Activated T-cell treated with anti-CD3 and anti-CD28 coated beads, Interleukin-2, amount 50 U/mL, for 72 hours (primary cell): ENCODE results near the gene FRMD1. TPM values are rescaled to one million over a fixed set of nuclear protein-coding genes. Genes with fewer than 3 reads are reported as not detected.

Source experiments
- ATAC-seq, 2 donors: fragments of 150-1000 bp; cut with Tn5 transposase; replicated peaks in 1 of 2; 2 replicates each; pipeline ENCODE4 v1.10.0; 2021; ENCODE audit warnings: moderate library complexity in 2 of 2, mild to moderate bottlenecking in 1 of 2
- DNase-seq, 2 donors: peaks; one replicate each; pipeline ENCODE4 v3.0.0; 2021 to 2022; ENCODE audit warnings: mixed read lengths in 1 of 2
- H3K27ac Mint-ChIP-seq: one replicate; pipeline ENCODE4 v1.8.0; 2022; ENCODE audit warnings: mild to moderate bottlenecking, moderate library complexity, mixed read lengths
- H3K27me3 Mint-ChIP-seq: one replicate; pipeline ENCODE4 v1.8.0; 2022; ENCODE audit warnings: low read depth, mixed read lengths
- H3K36me3 Mint-ChIP-seq, 2 donors: one replicate each; pipeline ENCODE4 v1.8.0; 2022; ENCODE audit warnings: mixed read lengths in 2 of 2, mild to moderate bottlenecking in 1 of 2; ENCODE audit not compliant: insufficient read depth in 2 of 2
- H3K4me1 Mint-ChIP-seq: one replicate; pipeline ENCODE4 v1.8.0; 2022; ENCODE audit warnings: low read depth, mixed read lengths
- H3K4me3 Mint-ChIP-seq, 2 donors: one replicate each; pipeline ENCODE4 v1.8.0; 2022; ENCODE audit warnings: mild to moderate bottlenecking in 2 of 2, mixed read lengths in 2 of 2, moderate library complexity in 2 of 2
- H3K9me3 Mint-ChIP-seq, 2 donors: one replicate each; pipeline ENCODE4 v1.8.0; 2022; ENCODE audit warnings: mixed read lengths in 2 of 2
- total RNA-seq, 2 donors: library from RNA; stranded (reverse); gene quantifications; one replicate each; pipeline ENCODE4 v1.2.3, GENCODE V29; 2022

Gene FRMD1
- total RNA-seq, 2 donors from 2014 or later = 0.05 to 0.09 TPM

DNA sequence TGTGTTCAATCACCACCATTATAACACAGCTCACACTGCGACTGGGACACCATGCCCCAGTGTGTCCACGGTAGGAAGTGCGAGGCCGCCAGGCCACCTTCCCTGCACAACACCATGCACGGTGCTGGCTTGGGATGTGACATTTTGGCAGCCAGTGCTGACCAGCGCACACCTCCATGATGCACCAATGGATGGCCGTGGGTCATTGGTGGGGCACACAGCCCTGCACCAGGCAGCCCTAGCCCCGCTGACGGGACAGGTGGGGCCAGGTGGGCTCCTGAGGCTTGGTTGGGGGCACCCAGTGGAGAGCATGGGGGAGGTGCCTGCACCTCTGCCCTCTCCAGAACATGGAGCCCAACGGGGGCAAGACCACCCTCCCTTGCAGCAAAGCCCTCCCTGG lies 18.2 kb upstream of the FRMD1 start:
- no peak for ATAC-seq
- Mint-ChIP-seq H3K4me3 (no peak overlapping the region), H3K27me3 (peaks cover 10% of the 10 kb centered on the region), H3K4me1 (no peaks in the 10 kb centered on the region), H3K36me3 (no peaks in the 10 kb centered on the region), H3K27ac (no peak overlapping the region), H3K9me3 (peaks cover 0 to 5% of the 10 kb centered on the region in 2 donors)
- DNase-seq = no peak

DNA sequence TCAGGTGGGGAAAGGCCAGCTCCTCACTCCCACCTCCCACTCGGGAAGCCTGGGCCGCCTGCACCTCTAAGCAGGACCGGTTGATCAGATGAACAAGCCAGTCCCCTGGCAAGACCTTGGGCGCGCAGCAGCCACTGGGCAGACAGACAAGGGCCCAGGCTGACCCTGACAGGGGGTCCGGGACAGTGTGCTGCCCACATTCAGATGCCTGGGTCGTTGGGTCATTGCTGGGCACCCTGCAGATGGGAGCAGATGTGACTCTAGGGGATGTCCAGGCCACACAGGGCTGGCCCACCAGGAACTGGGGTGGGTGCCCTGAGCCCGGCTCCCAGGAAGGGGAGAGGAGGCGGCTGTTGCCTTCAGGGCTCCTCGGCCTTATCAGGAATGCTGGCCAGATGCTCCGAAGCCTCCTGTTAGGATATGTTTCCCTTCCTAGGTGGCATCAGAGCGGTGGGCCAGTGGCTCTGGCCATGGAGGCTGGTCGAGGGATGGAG lies 17.3 kb upstream of the FRMD1 start:
- H3K9me3 Mint-ChIP-seq = peaks cover 0 to 7% of the 10 kb centered on the region in 2 donors
- H3K27me3 Mint-ChIP-seq = peaks cover 5% of the 10 kb centered on the region
- DNase-seq (no peak), ATAC-seq (no peak)
- no peaks in the 10 kb centered on the region for H3K36me3 Mint-ChIP-seq
- no peak overlapping the region for H3K4me3 Mint-ChIP-seq
- no peaks in the 10 kb centered on the region for H3K4me1 Mint-ChIP-seq
- no peak overlapping the region for H3K27ac Mint-ChIP-seq

DNA sequence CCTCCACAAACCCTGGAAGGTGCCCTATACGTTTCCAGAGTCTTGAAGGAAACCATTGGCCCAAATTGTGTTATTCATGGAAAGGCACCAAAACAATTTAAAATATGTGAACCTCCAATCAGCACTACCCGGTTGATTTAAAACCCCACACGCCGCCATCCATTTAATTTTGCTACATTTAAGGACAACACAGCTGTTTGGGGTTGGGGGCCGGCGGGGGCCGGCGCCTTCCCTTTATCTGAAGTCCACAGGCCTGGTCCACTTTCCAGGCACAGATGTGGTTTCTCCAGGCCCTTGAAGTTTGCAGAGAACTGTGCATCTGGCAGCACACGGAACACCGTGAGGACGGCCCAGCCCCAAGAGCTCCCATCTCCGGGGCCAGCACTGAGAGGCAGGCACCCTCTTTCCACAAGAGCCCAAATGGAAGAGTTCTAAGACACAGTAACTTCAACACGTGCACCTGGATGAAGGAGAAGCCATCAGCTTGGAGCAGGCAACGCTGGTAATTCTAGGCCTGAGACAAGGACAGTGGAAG lies 16.8 kb upstream of the FRMD1 start:
- DNase-seq (no peak), ATAC-seq (no peak)
- H3K9me3 Mint-ChIP-seq = peaks cover 0 to 7% of the 10 kb centered on the region in 2 donors
- H3K27ac Mint-ChIP-seq = no peak overlapping the region
- peaks cover 5% of the 10 kb centered on the region for H3K27me3 Mint-ChIP-seq
- H3K4me3 Mint-ChIP-seq = no peak overlapping the region
- H3K36me3 Mint-ChIP-seq = no peaks in the 10 kb centered on the region
- H3K4me1 Mint-ChIP-seq = no peaks in the 10 kb centered on the region

DNA sequence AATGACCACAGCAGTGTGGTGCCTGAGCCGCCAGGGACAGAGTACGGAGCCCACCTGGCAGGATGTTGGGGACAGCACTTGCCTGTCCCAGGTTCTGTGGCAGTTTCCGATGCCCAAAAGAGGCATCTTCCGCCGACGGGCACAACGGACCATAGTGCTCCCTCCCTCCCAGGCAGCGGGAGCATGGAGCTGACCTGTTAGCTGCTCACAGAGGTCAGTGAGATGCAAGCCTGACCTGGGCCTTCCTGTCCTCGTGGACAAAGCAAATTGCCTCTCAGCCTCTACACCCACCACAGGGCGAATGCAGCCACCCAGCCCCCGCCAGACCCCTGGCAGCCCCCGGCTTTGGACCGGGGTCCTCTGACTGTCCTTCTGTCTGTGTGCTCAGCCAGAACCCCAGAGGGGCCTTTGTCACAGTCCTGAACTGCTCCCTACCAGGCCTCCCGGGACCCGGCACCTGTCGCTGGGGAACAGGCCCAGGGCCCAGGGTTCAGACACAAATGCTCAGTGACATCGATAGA lies 16.2 kb upstream of the FRMD1 start:
- H3K4me1 Mint-ChIP-seq = no peaks in the 10 kb centered on the region
- no peaks in the 10 kb centered on the region for H3K36me3 Mint-ChIP-seq
- no peak for ATAC-seq
- no peak for DNase-seq
- H3K27me3 Mint-ChIP-seq = peaks cover under 1% of the 10 kb centered on the region
- H3K4me3 Mint-ChIP-seq = no peak overlapping the region
- peaks cover 0 to 7% of the 10 kb centered on the region in 2 donors for H3K9me3 Mint-ChIP-seq
- H3K27ac Mint-ChIP-seq = no peak overlapping the region

DNA sequence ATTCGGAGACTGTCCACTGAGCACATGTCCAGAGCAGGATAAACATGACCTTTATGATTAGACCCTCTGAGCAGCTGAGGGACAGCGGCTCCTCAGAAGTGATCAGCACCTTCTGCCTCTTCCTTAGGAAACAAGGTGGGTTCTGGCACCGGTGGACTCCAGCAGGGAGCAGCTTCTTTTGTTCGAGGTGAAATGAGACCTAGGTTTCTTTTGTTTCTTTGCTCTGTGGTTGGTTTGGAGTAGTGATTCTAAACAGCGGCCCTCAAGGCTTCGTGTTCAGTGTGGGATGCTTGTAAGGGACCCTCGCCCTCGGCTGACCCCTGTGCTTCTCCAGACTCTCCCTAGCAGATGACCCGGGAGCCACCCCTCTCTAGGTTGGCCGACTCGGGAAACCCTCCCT lies 14.6 kb upstream of the FRMD1 start:
- peaks cover 0 to 7% of the 10 kb centered on the region in 2 donors for H3K9me3 Mint-ChIP-seq
- no peak overlapping the region for H3K27ac Mint-ChIP-seq
- no peaks in the 10 kb centered on the region for H3K4me1 Mint-ChIP-seq
- DNase-seq (no peak), ATAC-seq (no peak)
- H3K4me3 Mint-ChIP-seq = no peak overlapping the region
- no peaks in the 10 kb centered on the region for H3K27me3 Mint-ChIP-seq
- H3K36me3 Mint-ChIP-seq = no peaks in the 10 kb centered on the region

DNA sequence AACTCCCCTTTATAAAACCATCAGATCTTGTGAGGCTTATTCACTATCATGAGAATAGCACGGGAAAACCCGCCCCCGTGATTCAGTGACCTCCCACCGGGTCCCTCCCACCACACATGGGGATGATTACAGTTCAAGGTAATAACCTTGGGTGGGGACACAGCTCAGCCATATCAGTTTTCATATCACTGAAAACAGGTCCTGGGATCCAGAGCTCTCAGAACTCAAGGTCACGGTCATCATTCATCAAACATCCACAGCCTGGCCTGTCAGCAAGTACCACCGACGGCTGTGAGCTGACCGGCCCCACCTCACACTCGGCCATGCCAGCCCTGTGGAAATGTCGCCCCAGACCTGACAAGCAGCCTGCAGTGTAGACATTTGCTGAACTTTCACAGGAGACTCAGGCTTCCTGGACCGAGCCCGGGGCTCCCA lies 14.1 kb upstream of the FRMD1 start:
- peaks cover 0 to 7% of the 10 kb centered on the region in 2 donors for H3K9me3 Mint-ChIP-seq
- no peaks in the 10 kb centered on the region for H3K4me1 Mint-ChIP-seq
- H3K27ac Mint-ChIP-seq = no peak overlapping the region
- no peaks in the 10 kb centered on the region for H3K27me3 Mint-ChIP-seq
- ATAC-seq (no peak), DNase-seq (no peak)
- H3K4me3 Mint-ChIP-seq = no peak overlapping the region
- H3K36me3 Mint-ChIP-seq = no peaks in the 10 kb centered on the region

DNA sequence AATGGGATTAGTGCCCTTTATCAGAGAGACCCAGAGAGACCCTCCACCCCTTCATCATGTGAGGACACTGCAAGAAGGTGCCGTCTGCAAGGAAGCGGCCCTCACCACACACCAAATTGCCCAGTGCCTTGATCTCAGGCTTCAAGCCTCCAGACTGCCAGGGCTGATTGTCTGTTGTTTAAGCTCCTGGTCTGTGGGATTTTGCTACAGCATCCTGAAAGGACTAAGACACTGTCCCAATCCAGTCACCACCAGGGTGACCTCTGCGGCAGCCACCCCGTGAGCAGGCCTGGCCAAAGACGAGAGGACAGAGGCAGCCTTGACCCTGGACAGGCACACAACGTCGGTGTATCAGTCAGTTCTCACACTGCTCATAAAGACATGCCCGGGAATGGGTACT lies 13.5 kb upstream of the FRMD1 start:
- peaks cover 0 to 7% of the 10 kb centered on the region in 2 donors for H3K9me3 Mint-ChIP-seq

DNA sequence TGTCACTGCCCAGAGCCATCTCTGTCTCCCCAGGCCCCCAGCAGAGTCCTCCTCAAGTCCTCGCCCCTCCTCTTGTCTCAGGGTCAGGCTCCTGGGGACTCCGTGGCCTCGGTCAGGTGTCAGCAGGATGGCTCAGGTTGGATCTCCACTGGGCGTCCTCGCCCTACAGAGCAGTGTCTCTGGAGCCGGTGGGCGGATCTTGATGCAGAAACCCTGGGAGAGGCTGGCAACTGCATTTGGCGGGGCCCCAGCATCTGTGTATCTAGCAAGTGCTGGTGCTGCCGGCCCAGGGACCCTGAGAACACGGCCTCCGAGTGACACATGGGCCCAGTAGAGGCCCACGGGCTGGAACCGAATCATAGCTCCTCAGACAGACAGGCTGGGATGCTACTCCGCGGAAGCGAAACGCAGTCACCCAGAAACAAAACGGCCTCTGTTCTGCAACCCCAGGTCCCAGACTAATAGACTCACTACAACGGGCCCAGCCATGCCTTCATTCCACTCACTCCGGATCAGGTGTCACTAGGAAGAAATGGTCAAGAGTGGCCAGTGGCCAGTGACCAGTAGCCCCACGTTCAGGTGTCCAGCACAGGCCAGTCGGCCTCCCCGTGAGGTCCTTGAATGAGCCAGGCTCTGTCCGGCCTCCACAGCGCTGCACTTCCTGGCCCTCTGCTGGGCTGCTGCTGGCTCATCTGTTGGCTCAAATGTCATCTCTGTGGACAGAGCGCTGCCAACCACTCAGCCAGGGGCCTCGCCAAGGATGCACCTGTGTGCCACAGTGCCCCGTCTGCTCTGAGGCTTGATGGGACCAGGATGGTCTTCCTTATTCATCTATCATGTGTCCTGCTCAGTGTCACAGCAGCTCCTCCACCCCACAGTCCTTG lies 12.6 kb upstream of the FRMD1 start:
- no peak for DNase-seq
- Mint-ChIP-seq H3K4me3 (no peak overlapping the region), H3K27me3 (no peaks in the 10 kb centered on the region), H3K27ac (no peak overlapping the region), H3K4me1 (no peaks in the 10 kb centered on the region), H3K9me3 (peaks cover 0 to 7% of the 10 kb centered on the region in 2 donors), H3K36me3 (no peaks in the 10 kb centered on the region)
- no peak for ATAC-seq

More for the DNA sequence above, 13.5 kb upstream of the FRMD1 start:
- Mint-ChIP-seq H3K27me3 (no peaks in the 10 kb centered on the region), H3K27ac (no peak overlapping the region), H3K4me1 (no peaks in the 10 kb centered on the region), H3K36me3 (no peaks in the 10 kb centered on the region), H3K4me3 (no peak overlapping the region)
- DNase-seq (no peak), ATAC-seq (no peak)

DNA sequence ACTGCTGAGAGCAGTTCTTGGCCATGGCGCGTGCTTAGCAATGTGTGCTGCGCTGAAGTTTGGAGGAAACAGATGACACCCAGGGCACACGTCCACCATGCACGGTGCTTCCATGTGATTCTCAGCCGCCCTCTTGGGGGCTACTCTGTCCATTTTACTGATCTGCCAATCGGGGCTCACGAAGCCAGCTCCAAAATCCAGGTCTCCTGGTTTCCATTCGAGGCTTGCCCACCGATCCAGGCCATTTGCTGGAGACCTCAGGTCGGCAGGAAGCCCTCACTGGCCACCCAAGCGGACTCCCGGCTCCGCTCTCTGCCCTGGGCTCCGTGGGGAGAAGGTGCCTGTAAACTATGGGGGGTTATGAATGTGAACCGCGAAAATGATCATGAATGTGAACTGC lies 11.7 kb upstream of the FRMD1 start:
- H3K27ac Mint-ChIP-seq = no peak overlapping the region
- peaks cover 0 to 7% of the 10 kb centered on the region in 2 donors for H3K9me3 Mint-ChIP-seq
- H3K4me3 Mint-ChIP-seq = no peak overlapping the region
- no peaks in the 10 kb centered on the region for H3K27me3 Mint-ChIP-seq
- no peaks in the 10 kb centered on the region for H3K4me1 Mint-ChIP-seq
- no peaks in the 10 kb centered on the region for H3K36me3 Mint-ChIP-seq
- DNase-seq (no peak), ATAC-seq (no peak)

DNA sequence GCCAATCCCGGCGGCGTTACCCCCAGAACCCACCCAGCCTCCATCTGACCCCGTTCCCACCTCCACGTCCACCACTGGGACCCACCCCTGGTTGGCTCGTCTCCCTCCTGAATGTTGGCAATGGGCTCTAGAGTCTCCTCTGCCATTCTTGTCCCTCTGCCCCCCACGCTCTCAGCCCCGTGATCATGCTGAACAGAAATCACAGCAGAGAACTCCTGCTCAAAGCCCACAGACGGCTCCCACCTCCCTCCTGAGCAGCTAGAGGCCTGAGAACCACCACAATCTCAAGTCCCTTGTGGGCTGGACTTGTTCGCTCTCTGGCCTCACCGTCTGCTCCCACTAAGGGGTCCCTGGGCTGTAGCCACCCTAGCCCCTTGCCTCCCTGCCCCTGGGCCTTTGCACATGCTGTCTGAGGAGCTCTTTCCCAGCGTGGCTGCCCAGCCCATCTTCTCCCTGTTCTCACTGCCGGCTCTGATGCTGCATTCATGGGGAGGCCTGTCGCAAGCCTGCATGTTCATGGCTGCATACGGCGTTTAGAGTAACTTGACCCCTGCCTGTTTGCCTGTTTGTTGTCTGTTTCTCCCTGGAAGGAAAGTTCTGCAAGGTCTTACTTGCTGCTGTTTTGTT lies 11.2 kb upstream of the FRMD1 start:
- H3K4me3 Mint-ChIP-seq = no peak overlapping the region
- no peak for DNase-seq

DNA sequence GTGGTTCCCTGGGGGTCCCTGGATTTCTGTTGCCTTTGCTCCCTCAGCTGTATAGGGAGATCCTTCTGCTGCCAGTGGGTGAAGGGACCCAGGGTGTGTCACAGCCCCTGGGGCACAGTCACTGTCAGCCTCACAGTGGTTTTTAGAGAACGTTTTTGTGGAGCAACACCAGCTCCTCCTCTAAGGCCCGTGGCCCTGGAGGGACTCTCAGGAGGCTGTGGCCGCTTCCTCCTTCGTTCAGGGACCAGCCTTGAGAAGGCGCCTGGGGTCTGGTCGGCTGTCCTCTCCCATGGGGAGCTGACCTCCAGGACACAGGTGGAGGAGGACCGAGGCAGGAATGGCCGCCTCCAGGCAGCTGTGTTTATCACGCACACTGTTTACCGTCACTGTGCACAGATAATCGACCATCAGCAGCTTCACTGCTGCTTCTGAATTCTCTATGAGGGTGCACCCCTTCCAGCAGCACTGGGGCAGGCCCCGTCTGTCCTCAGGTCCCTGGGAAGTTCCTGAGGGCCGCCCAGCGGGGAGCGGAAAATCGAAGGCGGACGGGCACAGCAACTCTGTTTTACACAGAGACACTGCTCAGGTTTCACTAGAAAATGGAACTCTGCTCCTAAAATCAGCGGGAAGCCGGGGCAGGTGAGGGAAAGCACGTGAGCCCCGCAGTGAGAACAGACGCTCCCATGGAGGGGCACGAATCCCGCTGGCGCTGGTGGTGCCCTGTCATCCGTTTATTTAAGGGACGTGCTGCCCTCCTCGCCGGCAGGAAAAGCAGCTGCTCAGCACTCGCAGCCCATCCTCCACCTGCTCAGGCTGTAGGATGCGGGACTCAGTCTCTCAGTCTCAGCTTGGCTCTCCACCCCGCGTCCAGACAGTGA lies 10.4 kb upstream of the FRMD1 start:
- Mint-ChIP-seq H3K36me3 (no peaks in the 10 kb centered on the region), H3K27ac (no peak overlapping the region), H3K4me1 (no peaks in the 10 kb centered on the region), H3K27me3 (no peaks in the 10 kb centered on the region), H3K9me3 (peaks cover 0 to 7% of the 10 kb centered on the region in 2 donors), H3K4me3 (no peak overlapping the region)
- ATAC-seq = no peak
- no peak for DNase-seq

More for the DNA sequence above, 11.2 kb upstream of the FRMD1 start:
- Mint-ChIP-seq H3K4me1 (no peaks in the 10 kb centered on the region), H3K36me3 (no peaks in the 10 kb centered on the region), H3K27me3 (no peaks in the 10 kb centered on the region), H3K9me3 (peaks cover 0 to 7% of the 10 kb centered on the region in 2 donors), H3K27ac (no peak overlapping the region)
- ATAC-seq = no peak

DNA sequence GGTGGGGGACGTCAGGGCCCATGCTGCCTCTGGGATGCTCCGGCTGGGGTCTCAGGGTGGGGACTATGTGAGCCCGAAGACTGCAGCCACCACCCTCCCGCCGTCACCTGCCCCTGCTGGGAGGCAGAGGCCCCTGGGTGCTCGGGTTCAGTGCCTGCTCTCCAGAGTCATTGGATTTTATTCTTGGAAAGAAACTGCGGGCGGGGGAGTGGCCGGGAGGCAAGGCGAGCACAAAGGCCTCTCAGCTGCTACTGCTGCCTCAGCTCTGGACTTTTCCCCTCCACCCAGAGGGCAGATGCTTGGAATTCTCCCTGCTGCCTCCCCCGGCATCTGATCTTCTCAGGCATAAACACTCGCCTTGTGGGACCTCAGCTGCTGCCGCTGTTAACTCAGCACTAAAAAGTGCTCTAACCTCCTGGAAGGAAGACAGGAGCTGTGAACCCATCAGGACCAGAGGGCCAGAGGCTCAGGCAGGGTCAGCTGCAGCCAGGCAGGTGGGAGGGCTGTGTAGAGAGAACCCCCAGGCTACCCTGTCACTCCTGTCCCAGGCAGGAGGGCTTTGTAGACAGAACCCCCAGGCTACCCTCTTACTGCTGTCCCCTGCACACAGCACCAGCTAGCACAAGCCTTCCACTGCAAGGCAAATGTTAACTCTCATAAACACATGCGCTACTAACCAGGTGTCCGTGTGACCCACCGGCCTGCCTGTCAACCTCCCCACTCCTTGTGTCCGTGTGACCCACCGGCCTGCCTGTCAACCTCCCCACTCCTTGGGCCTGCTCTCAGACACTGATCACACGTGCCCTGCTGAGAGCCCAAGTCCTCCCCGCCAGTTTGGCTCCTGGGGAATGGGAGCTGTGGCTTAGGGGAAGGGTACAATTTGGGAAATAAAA lies 9.4 kb upstream of the FRMD1 start:
- Mint-ChIP-seq H3K4me1 (no peaks in the 10 kb centered on the region), H3K9me3 (peaks cover 0 to 7% of the 10 kb centered on the region in 2 donors), H3K36me3 (no peaks in the 10 kb centered on the region), H3K27me3 (no peaks in the 10 kb centered on the region), H3K27ac (no peak overlapping the region), H3K4me3 (no peak overlapping the region)
- ATAC-seq = no peak
- DNase-seq = no peak
